Endodermal cell (in vitro differentiated cells): ENCODE measurements around the gene CLIC4. TPM values are rescaled to one million over a fixed set of nuclear protein-coding genes. Genes with fewer than 3 reads are reported as not detected.

ENCODE experiments used
- DNase-seq: peaks from one replicate; pipeline ENCODE4 v3.0.0-alpha.2; 2017
- H3K27ac ChIP-seq: 2 replicates; pipeline ENCODE4 v1.5.1; 2013; ENCODE audit warnings: mild to moderate bottlenecking, low read depth, low read length, moderate library complexity
- H3K27me3 ChIP-seq: 2 replicates; pipeline ENCODE4 v1.6.1; 2013; ENCODE audit warnings: mild to moderate bottlenecking, low read length, moderate library complexity; ENCODE audit not compliant: insufficient read depth, control insufficient read depth, poor library complexity, severe bottlenecking
- H3K36me3 ChIP-seq: 2 replicates; pipeline ENCODE4 v1.7.0; 2013; ENCODE audit warnings: mild to moderate bottlenecking, low read length, moderate library complexity; ENCODE audit not compliant: control insufficient read depth, insufficient read depth
- H3K4me1 ChIP-seq: one replicate; pipeline ENCODE4 v1.7.0; 2013; ENCODE audit warnings: low read length; ENCODE audit not compliant: control insufficient read depth, insufficient read depth
- H3K4me3 ChIP-seq: 2 replicates; pipeline ENCODE4 v1.5.1; 2013; ENCODE audit warnings: mild to moderate bottlenecking, low read length, moderate library complexity
- H3K9ac ChIP-seq: 2 replicates; pipeline ENCODE4 v1.6.1; 2013; ENCODE audit warnings: mild to moderate bottlenecking, low read length, moderate library complexity; ENCODE audit not compliant: poor library complexity, severe bottlenecking; ENCODE audit errors: extremely low read depth
- H3K9me3 ChIP-seq: 2 replicates; pipeline ENCODE4 v1.6.1; 2013; ENCODE audit warnings: mild to moderate bottlenecking, low read length, moderate library complexity; ENCODE audit not compliant: control insufficient read depth
- H3K27ac Mint-ChIP-seq: 2 replicates; pipeline ENCODE4 v1.8.0; 2020; ENCODE audit warnings: mixed read lengths
- H3K27me3 Mint-ChIP-seq: 2 replicates; pipeline ENCODE4 v1.8.0; 2021; ENCODE audit warnings: mild to moderate bottlenecking, mixed read lengths; ENCODE audit not compliant: insufficient read depth
- H3K36me3 Mint-ChIP-seq: 2 replicates; pipeline ENCODE4 v1.8.0; 2020; ENCODE audit warnings: low read depth, mixed read lengths
- H3K4me1 Mint-ChIP-seq: 2 replicates; pipeline ENCODE4 v1.8.0; 2020; ENCODE audit warnings: mixed read lengths
- H3K4me3 Mint-ChIP-seq: 2 replicates; pipeline ENCODE4 v1.8.0; 2020; ENCODE audit warnings: mild to moderate bottlenecking, moderate library complexity, mixed read lengths
- H3K9me3 Mint-ChIP-seq: 2 replicates; pipeline ENCODE4 v1.8.0; 2020; ENCODE audit warnings: mild to moderate bottlenecking, mixed read lengths
- WGBS, 2 experiments: methylation state at CpG; one replicate each; pipeline versions ENCODE4 v1.1.5 to v1.1.7; 2013; ENCODE audit warnings: missing lambda C conversion rate in 2 of 2, mixed read lengths in 1 of 2; ENCODE audit not compliant: insufficient coverage in 1 of 2, insufficient read length in 1 of 2; 5-methylcytosine and 5-hydroxymethylcytosine counted together
- total RNA-seq, 2 donors: library from RNA; stranded (reverse); fragmentation: NEBNext Ultra II Directional in 1 of 2; extraction: Animal tissue kit (Norgen Biotek cat#: 25700) in 1 of 2; gene quantifications; 2 replicates in 1 of 2; 3 replicates in 1 of 2; pipeline ENCODE4 v1.2.1, GENCODE V29; 2021
- TF ChIP-seq, protein P1 (sequence below): fragments of 200-600 bp; sonication (generic); conservative IDR thresholded peaks from 2 replicates; pipeline ENCODE4 v1.5.0; 2021; ENCODE audit warnings: antibody characterized with exemption, mild to moderate bottlenecking

CLIC4 gene
- total RNA-seq, 2 donors from 2014 or later, result 119 to 146 TPM

DNA sequence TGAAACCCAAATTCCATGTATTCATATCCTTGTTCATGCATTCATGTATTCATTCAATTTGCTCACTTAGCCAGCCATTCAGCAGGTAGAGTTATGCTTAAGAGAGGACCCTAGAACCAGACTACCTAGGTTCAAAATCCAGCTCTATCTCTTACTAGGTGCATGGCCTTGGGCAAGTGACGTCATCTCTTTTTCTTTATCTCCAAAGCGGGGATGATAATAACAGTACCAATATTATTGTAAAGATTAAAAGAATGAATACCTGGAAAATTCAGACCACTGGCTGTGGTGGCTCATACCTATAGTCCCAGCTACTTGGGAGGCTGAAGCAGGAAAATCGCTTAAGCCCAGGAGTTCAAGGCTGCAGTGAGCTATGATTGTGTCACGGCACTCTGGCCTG is 33.9 kb upstream of the CLIC4 start:
- no peak for DNase-seq
- Mint-ChIP-seq H3K9me3 (no peaks in the 10 kb centered on the region), H3K27ac (no peak overlapping the region), H3K36me3 (no peaks in the 10 kb centered on the region), H3K4me1 (peaks cover 18% of the 10 kb centered on the region), H3K4me3 (no peak overlapping the region), H3K27me3 (no peaks in the 10 kb centered on the region)
- Histone ChIP-seq H3K9me3 (no peaks in the 10 kb centered on the region), H3K4me1 (peaks cover 5% of the 10 kb centered on the region), H3K4me3 (no peak overlapping the region), H3K27me3 (no peaks in the 10 kb centered on the region), H3K27ac (no peak overlapping the region), H3K9ac (no peak overlapping the region), H3K36me3 (no peaks in the 10 kb centered on the region)
- WGBS, 2 experiments, result 98 to 100% methylated on average over 2 to 3 of the region's 4 CpGs
- TF ChIP-seq, protein P1, sequence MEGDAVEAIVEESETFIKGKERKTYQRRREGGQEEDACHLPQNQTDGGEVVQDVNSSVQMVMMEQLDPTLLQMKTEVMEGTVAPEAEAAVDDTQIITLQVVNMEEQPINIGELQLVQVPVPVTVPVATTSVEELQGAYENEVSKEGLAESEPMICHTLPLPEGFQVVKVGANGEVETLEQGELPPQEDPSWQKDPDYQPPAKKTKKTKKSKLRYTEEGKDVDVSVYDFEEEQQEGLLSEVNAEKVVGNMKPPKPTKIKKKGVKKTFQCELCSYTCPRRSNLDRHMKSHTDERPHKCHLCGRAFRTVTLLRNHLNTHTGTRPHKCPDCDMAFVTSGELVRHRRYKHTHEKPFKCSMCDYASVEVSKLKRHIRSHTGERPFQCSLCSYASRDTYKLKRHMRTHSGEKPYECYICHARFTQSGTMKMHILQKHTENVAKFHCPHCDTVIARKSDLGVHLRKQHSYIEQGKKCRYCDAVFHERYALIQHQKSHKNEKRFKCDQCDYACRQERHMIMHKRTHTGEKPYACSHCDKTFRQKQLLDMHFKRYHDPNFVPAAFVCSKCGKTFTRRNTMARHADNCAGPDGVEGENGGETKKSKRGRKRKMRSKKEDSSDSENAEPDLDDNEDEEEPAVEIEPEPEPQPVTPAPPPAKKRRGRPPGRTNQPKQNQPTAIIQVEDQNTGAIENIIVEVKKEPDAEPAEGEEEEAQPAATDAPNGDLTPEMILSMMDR, result no peak

- Histone ChIP-seq H3K27ac (no peak overlapping the region), H3K4me3 (no peak overlapping the region), H3K9me3 (no peaks in the 10 kb centered on the region), H3K36me3 (no peaks in the 10 kb centered on the region), H3K27me3 (no peaks in the 10 kb centered on the region), H3K9ac (no peak overlapping the region), H3K4me1 (peaks cover 5% of the 10 kb centered on the region)
- Mint-ChIP-seq H3K4me1 (peaks cover 18% of the 10 kb centered on the region), H3K9me3 (no peaks in the 10 kb centered on the region), H3K4me3 (no peak overlapping the region), H3K27ac (peak overlapping the region; percentile 77), H3K36me3 (no peaks in the 10 kb centered on the region), H3K27me3 (no peaks in the 10 kb centered on the region)
- DNase-seq, result no peak
- TF ChIP-seq, protein P1, result no peak
- WGBS, 2 experiments, result 94% methylated on average over 4 of the region's 4 CpGs; no CpG with 5 or more reads in 1 of the 2 experiments
Observed at GRCh38 chr1:24713176-24713575, 32.1 kb upstream of the CLIC4 start.

DNA sequence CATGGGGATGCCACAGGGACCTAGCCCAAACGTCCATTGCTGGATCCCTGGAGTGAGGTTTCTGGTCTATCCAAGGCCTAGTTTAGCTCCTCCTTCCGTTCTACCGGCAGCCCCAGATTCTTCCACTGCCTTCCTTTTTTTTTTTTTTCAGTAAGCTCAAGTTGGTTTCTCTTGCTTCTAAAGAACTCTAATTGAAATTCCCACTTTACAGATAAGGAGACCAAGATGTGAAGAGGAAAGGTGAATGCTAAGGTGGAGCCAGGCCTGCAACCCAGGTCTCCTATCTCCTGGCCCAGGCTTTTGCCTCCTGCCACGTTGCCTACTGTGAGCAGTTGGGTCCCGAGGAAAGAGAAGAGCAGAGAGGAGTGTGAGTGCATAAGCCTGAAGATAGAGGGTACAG is 31.5 kb upstream of the CLIC4 start:
- no peaks in the 10 kb centered on the region for H3K36me3 Mint-ChIP-seq
- H3K27ac Mint-ChIP-seq, result peak overlapping the region; percentile 77
- 62 to 80% methylated on average over 2 to 5 of the region's 5 CpGs for WGBS, 2 experiments
- no peaks in the 10 kb centered on the region for H3K27me3 Mint-ChIP-seq
- H3K9me3 Mint-ChIP-seq, result no peaks in the 10 kb centered on the region
- Histone ChIP-seq H3K4me1 (peaks cover 5% of the 10 kb centered on the region), H3K4me3 (no peak overlapping the region), H3K9me3 (no peaks in the 10 kb centered on the region), H3K36me3 (no peaks in the 10 kb centered on the region), H3K27ac (no peak overlapping the region), H3K9ac (no peak overlapping the region), H3K27me3 (no peaks in the 10 kb centered on the region)
- TF ChIP-seq, protein P1, result no peak
- H3K4me1 Mint-ChIP-seq, result peaks cover 18% of the 10 kb centered on the region
- peak; percentile 57 for DNase-seq
- H3K4me3 Mint-ChIP-seq, result no peak overlapping the region
